CD4-positive, alpha-beta T cell (primary cell): ENCODE data around the gene ZNF385C. TPM values are rescaled to one million over a fixed set of nuclear protein-coding genes. Genes with fewer than 3 reads are reported as not detected.
"Not testable (repeated sequence)": the region's sequence is repeated elsewhere in the genome, so short reads cannot be mapped to it uniquely, and the experiment has no call there.

Experiments used
- ATAC-seq: fragments of 200-7000 bp; cut with Tn5 transposase; one replicate; pipeline ENCODE4 v1.10.0; 2022; ENCODE audit warnings: mild to moderate bottlenecking; ENCODE audit not compliant: poor library complexity
- CTCF ChIA-PET: fragments of 350-600 bp; sonication (Branson Sonifier 250); formaldehyde crosslinking; loops from one replicate; lab custom pipeline; 2021; ENCODE audit warnings: antibody characterized with exemption, inconsistent platforms; lab: Charles Lee
- POLR2A ChIA-PET: fragments of 350-600 bp; sonication (Branson Sonifier 250); formaldehyde crosslinking; loops from one replicate; lab custom pipeline; 2021; ENCODE audit warnings: antibody characterized with exemption, inconsistent platforms; lab: Charles Lee
- DNase-seq, 14 experiments: peaks; one replicate each; pipeline ENCODE4 v3.0.0-alpha.2; 2013 to 2020; ENCODE audit warnings: mixed read lengths in 2 of 14
- H3K27ac ChIP-seq, 2 donors: one replicate each; pipeline versions ENCODE4 v1.5.1 to v1.7.0; 2013; ENCODE audit warnings: low read length in 2 of 2, low read depth in 1 of 2, mild to moderate bottlenecking in 1 of 2
- H3K27me3 ChIP-seq, 2 experiments: 1 replicate in 1 of 2; 2 replicates in 1 of 2; pipeline versions ENCODE4 v1.6.1 to v1.7.0; 2013; ENCODE audit warnings: low read length in 2 of 2, control low read depth in 1 of 2, mild to moderate bottlenecking in 1 of 2, moderate library complexity in 1 of 2; ENCODE audit not compliant: insufficient read depth in 2 of 2, control insufficient read depth in 1 of 2
- H3K36me3 ChIP-seq: one replicate; pipeline ENCODE4 v1.6.1; 2013; ENCODE audit warnings: low read length, control low read depth; ENCODE audit not compliant: insufficient read depth
- H3K4me1 ChIP-seq: one replicate; pipeline ENCODE4 v1.6.1; 2013; ENCODE audit warnings: low read length, control low read depth; ENCODE audit not compliant: insufficient read depth
- H3K4me3 ChIP-seq: one replicate; pipeline ENCODE4 v1.5.1; 2013; ENCODE audit warnings: mild to moderate bottlenecking, low read length, moderate library complexity
- H3K9me3 ChIP-seq, 2 experiments: 1 replicate in 1 of 2; 2 replicates in 1 of 2; pipeline versions ENCODE4 v1.6.1 to v1.7.0; 2013; ENCODE audit warnings: low read length in 2 of 2, mild to moderate bottlenecking in 2 of 2, control low read depth in 1 of 2, moderate library complexity in 1 of 2; ENCODE audit not compliant: control insufficient read depth in 1 of 2, insufficient read depth in 1 of 2
- H3K27ac Mint-ChIP-seq: one replicate; pipeline ENCODE4 v1.8.0; 2020; ENCODE audit warnings: mixed read lengths
- H3K27me3 Mint-ChIP-seq: one replicate; pipeline ENCODE4 v1.8.0; 2021; ENCODE audit warnings: mixed read lengths
- H3K36me3 Mint-ChIP-seq: one replicate; pipeline ENCODE4 v1.8.0; 2021; ENCODE audit warnings: low read depth, mixed read lengths
- H3K4me1 Mint-ChIP-seq: one replicate; pipeline ENCODE4 v1.8.0; 2021; ENCODE audit warnings: low read depth, mixed read lengths
- H3K4me3 Mint-ChIP-seq: one replicate; pipeline ENCODE4 v1.8.0; 2020; ENCODE audit warnings: mild to moderate bottlenecking, mixed read lengths
- H3K9me3 Mint-ChIP-seq: one replicate; pipeline ENCODE4 v1.8.0; 2020; ENCODE audit warnings: mixed read lengths
- intact Hi-C, 2 experiments: fragments of 100-400 bp; cut with DNase I in 1 of 2; cut with micrococcal nuclease in 1 of 2; formaldehyde crosslinking; loops; one replicate each; pipeline versions ENCODE4 v1.15.1 to v1.9.0; 2023 to 2025; cut with DNase I, micrococcal nuclease
- polyA plus RNA-seq, 2 donors: library from polyadenylated mRNA; unstranded; fragments of 120-200 nt; gene quantifications; one replicate each; pipeline ENCODE4 v1.2.1, GENCODE V29; 2013
- total RNA-seq, 174 experiments: library from RNA in 2 of 174; stranded (reverse) in 2 of 174; gene quantifications; one replicate each; pipeline ENCODE4 v1.2.3 and lab custom pipeline; 2021 to 2026
- TF ChIP-seq, protein P1 (sequence below): fragments of 200-600 bp; IDR thresholded peaks from one replicate; pipeline ENCODE4 v1.8.0; 2022; ENCODE audit warnings: antibody characterized with exemption, mild to moderate bottlenecking

The ZNF385C gene, protein sequence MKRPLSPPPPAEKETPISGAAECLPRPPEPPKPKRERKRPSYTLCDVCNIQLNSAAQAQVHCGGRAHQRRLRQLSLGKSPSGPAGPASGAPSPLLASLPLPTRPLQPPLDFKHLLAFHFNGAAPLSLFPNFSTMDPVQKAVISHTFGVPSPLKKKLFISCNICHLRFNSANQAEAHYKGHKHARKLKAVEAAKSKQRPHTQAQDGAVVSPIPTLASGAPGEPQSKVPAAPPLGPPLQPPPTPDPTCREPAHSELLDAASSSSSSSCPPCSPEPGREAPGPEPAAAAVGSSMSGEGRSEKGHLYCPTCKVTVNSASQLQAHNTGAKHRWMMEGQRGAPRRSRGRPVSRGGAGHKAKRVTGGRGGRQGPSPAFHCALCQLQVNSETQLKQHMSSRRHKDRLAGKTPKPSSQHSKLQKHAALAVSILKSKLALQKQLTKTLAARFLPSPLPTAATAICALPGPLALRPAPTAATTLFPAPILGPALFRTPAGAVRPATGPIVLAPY
- total RNA-seq (under 1 TPM in 1 of 2 experiments, not detected in 1; 0.20 TPM), total RNA-seq (lab: John Stamatoyannopoulos, UW) (0 to 1.9 (median 0.19) reads per million in 172 experiments)
- 0.15 TPM for polyA plus RNA-seq (2013, experiment 1 of 2)
- 0.56 TPM for polyA plus RNA-seq (2013, experiment 2 of 2)

DNA sequence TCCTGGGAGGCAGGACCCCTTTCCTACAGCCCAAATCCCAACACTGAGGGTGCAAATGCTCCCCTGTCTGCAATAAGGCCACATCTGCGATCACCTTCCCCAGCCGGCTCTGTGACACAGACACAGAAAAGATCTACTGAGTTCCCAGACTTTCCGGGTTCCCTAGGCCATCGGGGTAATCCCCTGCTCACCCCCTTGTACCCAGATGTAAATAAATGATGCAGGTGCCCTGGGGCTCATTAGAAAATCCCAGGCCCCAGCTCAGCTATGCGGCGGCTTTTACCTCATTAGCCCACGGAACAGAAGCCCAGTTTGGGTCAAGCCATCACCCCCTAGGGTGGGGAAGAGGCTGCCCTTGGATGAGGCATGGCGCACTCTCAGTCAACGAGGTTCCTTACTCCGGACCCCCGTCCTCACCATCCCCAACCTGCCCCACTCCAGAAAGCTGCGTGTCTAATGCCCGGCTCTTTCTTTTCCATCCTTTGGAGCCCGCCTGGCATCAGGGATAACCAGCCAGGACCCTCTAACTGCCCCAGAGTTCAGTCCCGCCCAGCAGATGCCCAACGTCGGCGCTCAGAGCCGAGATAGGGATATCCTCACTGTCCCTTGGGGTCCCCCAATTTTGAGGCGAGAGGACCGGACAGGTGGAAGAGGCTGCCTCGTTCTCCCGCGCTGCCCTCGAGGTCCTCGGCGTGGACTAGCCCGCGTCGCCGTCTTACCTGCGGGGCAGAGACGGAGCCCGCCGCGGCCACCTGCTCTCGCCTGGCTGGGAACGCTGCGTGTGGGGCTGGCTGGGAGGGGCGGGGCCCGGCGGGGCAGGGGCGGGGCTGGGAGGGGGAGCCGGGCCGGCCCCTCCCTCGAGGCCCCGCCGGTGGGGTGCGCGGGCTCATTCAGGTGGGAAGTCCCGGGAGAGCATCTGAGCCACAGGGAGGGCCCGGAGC, at the start of gene ZNF385C:
ZNF385C (minus strand) TSS at position 783 of the 941 bp plus-strand sequence. CDS start 35,417 bp downstream, outside the sequence.
- Mint-ChIP-seq H3K36me3 (no peaks in the 10 kb centered on the region), H3K27me3 (peaks cover 30% of the 10 kb centered on the region), H3K9me3 (no peaks in the 10 kb centered on the region), H3K27ac (no peak within 1 kb of the TSS), H3K4me1 (no peaks in the 10 kb centered on the region), H3K4me3 (peak within 1 kb of the TSS; percentile 20)
- intact Hi-C loops = no loop called here
- ATAC-seq (peak; percentile 83), DNase-seq (peak in 13 of 14 experiments; percentile 22 to 76 (median 39))
- TF ChIP-seq, protein P1, sequence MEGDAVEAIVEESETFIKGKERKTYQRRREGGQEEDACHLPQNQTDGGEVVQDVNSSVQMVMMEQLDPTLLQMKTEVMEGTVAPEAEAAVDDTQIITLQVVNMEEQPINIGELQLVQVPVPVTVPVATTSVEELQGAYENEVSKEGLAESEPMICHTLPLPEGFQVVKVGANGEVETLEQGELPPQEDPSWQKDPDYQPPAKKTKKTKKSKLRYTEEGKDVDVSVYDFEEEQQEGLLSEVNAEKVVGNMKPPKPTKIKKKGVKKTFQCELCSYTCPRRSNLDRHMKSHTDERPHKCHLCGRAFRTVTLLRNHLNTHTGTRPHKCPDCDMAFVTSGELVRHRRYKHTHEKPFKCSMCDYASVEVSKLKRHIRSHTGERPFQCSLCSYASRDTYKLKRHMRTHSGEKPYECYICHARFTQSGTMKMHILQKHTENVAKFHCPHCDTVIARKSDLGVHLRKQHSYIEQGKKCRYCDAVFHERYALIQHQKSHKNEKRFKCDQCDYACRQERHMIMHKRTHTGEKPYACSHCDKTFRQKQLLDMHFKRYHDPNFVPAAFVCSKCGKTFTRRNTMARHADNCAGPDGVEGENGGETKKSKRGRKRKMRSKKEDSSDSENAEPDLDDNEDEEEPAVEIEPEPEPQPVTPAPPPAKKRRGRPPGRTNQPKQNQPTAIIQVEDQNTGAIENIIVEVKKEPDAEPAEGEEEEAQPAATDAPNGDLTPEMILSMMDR = no peak
- POLR2A ChIA-PET = interaction anchor here (1.4 kb wide), 2 partner anchors 15 to 81 kb away, joined by 4 to 5 read pairs; partner anchors contain the start of genes DHX58 and DNAJC7
- Histone ChIP-seq H3K27ac (no peak within 1 kb of the TSS), H3K36me3 (no peaks in the 10 kb centered on the region), H3K4me1 (peaks cover 13% of the 10 kb centered on the region), H3K9me3 (no peaks in the 10 kb centered on the region), H3K4me3 (peak within 1 kb of the TSS; percentile 38), H3K27me3 (peaks cover 10 to 11% of the 10 kb centered on the region in 2 experiments)
- CTCF ChIA-PET = interaction anchor here (1.2 kb wide), 1 partner anchor 72 kb away, joined by 3 read pairs; no protein-coding TSS in a partner anchor

DNA sequence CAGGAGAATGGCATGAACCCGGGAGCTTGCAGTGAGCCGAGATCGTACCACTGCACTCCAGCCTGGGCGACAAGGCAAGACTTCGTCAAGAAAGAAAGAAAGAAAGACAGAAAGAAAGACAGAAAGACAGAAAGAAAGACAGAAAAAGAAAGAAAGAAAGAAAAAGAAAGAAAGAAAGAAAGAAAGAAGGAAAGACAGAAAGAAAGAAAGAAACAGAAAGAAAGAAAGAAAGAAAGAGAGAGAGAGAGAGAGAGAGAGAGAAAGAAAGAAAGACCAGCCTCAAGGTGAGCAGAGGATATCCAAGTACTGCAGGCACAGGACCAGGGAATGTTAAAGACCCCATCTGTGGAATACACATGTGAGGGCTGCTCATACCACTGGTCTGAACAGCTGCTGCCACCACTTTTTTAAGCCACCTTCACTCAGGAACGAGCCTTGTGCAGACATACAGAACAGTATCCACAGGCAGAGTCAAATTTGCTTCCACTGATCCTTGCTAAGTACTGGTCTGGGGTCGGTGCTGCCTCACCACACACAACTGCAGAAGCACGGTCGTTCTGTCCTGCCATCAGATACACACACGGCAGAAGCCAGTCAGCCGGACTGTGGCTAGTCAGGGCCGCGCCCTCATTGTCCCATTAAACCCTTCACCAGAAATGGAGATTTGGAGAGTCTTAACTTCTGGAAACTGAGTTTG, 48.8 kb upstream of the ZNF385C start:
- no peak overlapping the region for H3K27ac Mint-ChIP-seq
- no peak overlapping the region for H3K27ac ChIP-seq
- no peak for ATAC-seq

DNA sequence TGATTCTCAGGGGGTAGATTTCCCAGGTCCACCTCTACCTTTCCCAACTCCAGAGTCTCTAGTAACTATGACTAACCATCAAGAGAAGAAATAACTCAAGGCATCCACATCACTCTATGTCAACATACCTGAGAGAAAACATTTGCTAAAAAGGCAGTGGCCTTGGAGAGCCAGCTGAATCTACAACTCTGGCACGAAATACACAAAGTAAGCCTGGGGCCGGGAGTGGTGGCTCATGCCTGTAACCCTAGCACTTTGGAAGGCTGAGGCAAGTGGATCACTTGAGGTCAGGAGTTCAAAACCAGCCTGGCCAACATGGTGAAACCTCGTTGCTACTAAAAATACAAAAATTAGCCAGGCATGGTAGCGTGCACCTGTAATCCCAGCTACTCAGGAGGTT, 44.9 kb upstream of the ZNF385C start:
- Histone ChIP-seq H3K4me1 (peaks cover 34% of the 10 kb centered on the region), H3K36me3 (peaks cover 48% of the 10 kb centered on the region)
- peaks cover 65% of the 10 kb centered on the region for H3K36me3 Mint-ChIP-seq
- H3K27me3 Mint-ChIP-seq, H3K4me3 Mint-ChIP-seq, H3K9me3 ChIP-seq, H3K4me3 ChIP-seq, H3K27ac Mint-ChIP-seq, ATAC-seq, POLR2A ChIA-PET, H3K27ac ChIP-seq, DNase-seq, intact Hi-C loops, H3K9me3 Mint-ChIP-seq, CTCF ChIA-PET, H3K27me3 ChIP-seq: not testable (repeated sequence)
- peaks cover 44% of the 10 kb centered on the region for H3K4me1 Mint-ChIP-seq

More for the DNA sequence above, 48.8 kb upstream of the ZNF385C start:
- DNase-seq = no peak
- Histone ChIP-seq H3K36me3 (peaks cover 46% of the 10 kb centered on the region), H3K4me1 (peaks cover 28% of the 10 kb centered on the region), H3K4me3 (no peak overlapping the region), H3K9me3 (no peaks in the 10 kb centered on the region), H3K27me3 (no peaks in the 10 kb centered on the region)
- ChIA-PET POLR2A (no interaction called here), CTCF (no interaction called here)
- intact Hi-C loops = no loop called here
- Mint-ChIP-seq H3K36me3 (peaks cover 60% of the 10 kb centered on the region), H3K4me3 (no peak overlapping the region), H3K4me1 (peaks cover 36% of the 10 kb centered on the region), H3K9me3 (no peaks in the 10 kb centered on the region), H3K27me3 (no peaks in the 10 kb centered on the region)
- TF ChIP-seq, protein P1 = no peak
